Ovary (tissue), 9 donors: ENCODE measurements around the gene IRF6. TPM values are rescaled to one million over a fixed set of nuclear protein-coding genes. Genes with fewer than 3 reads are reported as not detected.

ENCODE experiments used
- DNase-seq, 5 donors: peaks; one replicate each; pipeline ENCODE4 v3.0.0-alpha.2; 2019 to 2020
- H3K27ac ChIP-seq, 2 donors: fragments of 200-600 bp; one replicate each; pipeline versions ENCODE4 v1.5.1 to v1.8.0; 2019 to 2022
- H3K27me3 ChIP-seq: fragments of 200-600 bp; one replicate; pipeline ENCODE4 v1.8.0; 2022
- H3K36me3 ChIP-seq: fragments of 200-600 bp; sonication (generic); one replicate; pipeline ENCODE4 v1.5.1; 2019
- H3K4me1 ChIP-seq: one replicate; pipeline ENCODE4 v1.8.1; 2013; ENCODE audit warnings: mild to moderate bottlenecking, moderate library complexity; ENCODE audit not compliant: insufficient read depth
- H3K4me3 ChIP-seq: fragments of 200-600 bp; sonication (generic); one replicate; pipeline ENCODE4 v1.5.1; 2017
- H3K9me3 ChIP-seq, 2 donors: fragments of 200-600 bp in 1 of 2; sonication (generic) in 1 of 2; one replicate each; pipeline versions ENCODE4 v1.5.1 to v1.8.1; 2013 to 2019; ENCODE audit warnings: mild to moderate bottlenecking in 1 of 2, moderate library complexity in 1 of 2
- CTCF ChIP-seq, 3 donors: fragments of 450-650 bp in 2 of 3; fragments of 200-600 bp in 1 of 3; IDR thresholded peaks; one replicate each; pipeline versions ENCODE4 v1.5.1 to v1.8.0; 2016 to 2022; ENCODE audit warnings: antibody characterized with exemption in 3 of 3, mild to moderate bottlenecking in 1 of 3
- EP300 ChIP-seq: sonication (generic); formaldehyde crosslinking; IDR thresholded peaks from one replicate; pipeline ENCODE4 v1.6.1; 2017; ENCODE audit warnings: antibody characterized with exemption
- POLR2A ChIP-seq: fragments of 450-650 bp; IDR thresholded peaks from one replicate; pipeline ENCODE4 v1.6.1; 2017; ENCODE audit warnings: antibody characterized with exemption, mild to moderate bottlenecking, moderate library complexity
- WGBS, 3 donors: extraction: QIAGEN DNeasy Blood & Tissue Kit in 1 of 3; methylation state at CpG; one replicate each; pipeline versions ENCODE4 v1.1.5 to v1.1.7; 2013 to 2017; 5-methylcytosine and 5-hydroxymethylcytosine counted together
- intact Hi-C, 4 donors: fragments of 100-400 bp; cut with DNase I; formaldehyde crosslinking; loops; one replicate each; pipeline versions ENCODE4 v1.11.0 to v1.15.1; 2022 to 2023
- polyA plus RNA-seq, 2 donors: library from polyadenylated mRNA; stranded (reverse); fragments of 200-250 nt in 1 of 2; fragments of 350-450 nt in 1 of 2; fragmentation: Illumina TruSeq in 1 of 2; extraction: RNeasy Lipid Tissue Mini Kit (QIAGEN cat#74804) in 1 of 2; gene quantifications; one replicate each; pipeline ENCODE4 v1.2.3, GENCODE V29; 2013 to 2014
- total RNA-seq, 7 donors: library from RNA; depleted of rRNA in 2 of 7; stranded (reverse); fragments of >200 nt in 2 of 7; fragmentation: NEBNext Ultra II Directional in 3 of 7; extraction: Animal tissue kit (Norgen Biotek cat#: 25700) in 3 of 7; gene quantifications; one replicate each; pipeline versions ENCODE4 v1.1.0 to v1.2.4, GENCODE V29; 2016 to 2023
- donor health status: DM: no; HTN: no; CAD: no; lungs with moderate emphysema.
- donor health status: DM: no; HTN: no; CAD: no.
- donor health status: Bipolar disorder and iron deficiency.
- donor health status: DM: yes; HTN: yes; CAD: no.
- donor health status: DM: no; HTN: no; CAD: no.
- donor health status: DM: yes; HTN: yes; CAD: no.

IRF6 gene
- total and polyA plus RNA-seq, 9 donors = 0.80 to 24.2 (median 5.0) TPM

GRCh38 chr1:209761011-209761635 is 44.8 kb downstream of the IRF6 start:
- intact Hi-C loops = no loop called here
- H3K27me3 ChIP-seq = no peaks in the 10 kb centered on the region
- TF ChIP-seq EP300 (no peak), CTCF (IDR thresholded peaks at IDR 0.05) (no peak), POLR2A (no peak)
- no peak for DNase-seq
- H3K36me3 ChIP-seq = no peaks in the 10 kb centered on the region
- no peaks in the 10 kb centered on the region for H3K4me1 ChIP-seq
- no peaks in the 10 kb centered on the region for H3K9me3 ChIP-seq
- no peak overlapping the region for H3K27ac ChIP-seq
- no peak overlapping the region for H3K4me3 ChIP-seq

GRCh38 chr1:209759829-209760359 is 46.0 kb downstream of the IRF6 start:
- no peak for DNase-seq
- H3K9me3 ChIP-seq = no peaks in the 10 kb centered on the region
- no peaks in the 10 kb centered on the region for H3K36me3 ChIP-seq
- no peaks in the 10 kb centered on the region for H3K4me1 ChIP-seq
- 87 to 90% (median 88%) methylated on average over 12 of the region's 12 CpGs for WGBS, 3 donors
- H3K27ac ChIP-seq = no peak overlapping the region
- TF ChIP-seq POLR2A (no peak), EP300 (no peak)
- H3K27me3 ChIP-seq = no peaks in the 10 kb centered on the region
- intact Hi-C loops = loop anchor here in 1 of 4 donors (5.0 kb wide), 1 partner anchor 188 kb away; no protein-coding TSS in a partner anchor
- no peak overlapping the region for H3K4me3 ChIP-seq

GRCh38 chr1:209758400-209758799 is 47.5 kb downstream of the IRF6 start:
- DNase-seq = no peak
- H3K27me3 ChIP-seq = no peaks in the 10 kb centered on the region
- no peak overlapping the region for H3K4me3 ChIP-seq
- no peak overlapping the region for H3K27ac ChIP-seq
- H3K4me1 ChIP-seq = no peaks in the 10 kb centered on the region
- no peaks in the 10 kb centered on the region for H3K9me3 ChIP-seq
- WGBS, 3 donors = 31 to 38% (median 32%) methylated on average over 3 of the region's 3 CpGs
- TF ChIP-seq POLR2A = no peak
- no peak for TF ChIP-seq EP300
- TF ChIP-seq CTCF (IDR thresholded peaks at IDR 0.05) = no peak
- no peaks in the 10 kb centered on the region for H3K36me3 ChIP-seq
- intact Hi-C loops = loop anchor here in 1 of 4 donors (5.0 kb wide), 1 partner anchor 186 kb away; no protein-coding TSS in a partner anchor

- WGBS, 3 donors = 88 to 93% (median 91%) methylated on average over 5 of the region's 5 CpGs
- Histone ChIP-seq H3K4me3 (no peak overlapping the region), H3K27ac (no peak overlapping the region), H3K27me3 (no peaks in the 10 kb centered on the region), H3K4me1 (no peaks in the 10 kb centered on the region), H3K9me3 (no peaks in the 10 kb centered on the region), H3K36me3 (no peaks in the 10 kb centered on the region)
- DNase-seq = no peak
- intact Hi-C loops = loop anchor here in 1 of 4 donors (5.0 kb wide), 1 partner anchor 185 kb away; no protein-coding TSS in a partner anchor
- no peak for TF ChIP-seq EP300
- TF ChIP-seq POLR2A = no peak
- no peak for TF ChIP-seq CTCF (IDR thresholded peaks at IDR 0.05)
Measured at GRCh38 chr1:209756615-209757445, 49.1 kb downstream of the IRF6 start.
